ENCODE results near the gene ATG9B.
A peak's percentile ranks its signal among the peaks of the same experiment; 100 is the strongest.

ATG9B gene

DNA sequence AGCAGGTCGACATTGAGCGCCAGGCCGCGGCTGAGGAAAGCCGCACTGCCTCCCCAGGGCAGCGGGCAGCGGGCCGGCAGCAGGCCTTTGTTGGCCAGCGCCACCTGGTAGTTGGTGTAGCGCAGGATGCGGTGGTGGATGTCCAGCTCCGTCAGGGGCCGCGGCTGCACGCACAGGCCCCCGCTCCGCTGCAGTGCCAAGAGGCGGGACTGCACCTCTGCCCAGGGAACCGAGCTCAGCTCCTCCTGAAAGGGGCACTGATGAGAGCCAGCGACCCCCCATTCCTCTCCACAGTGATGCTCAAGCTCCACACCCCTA, 5.2 kb downstream of the ATG9B start:
- no peak for ATAC-seq
- no peak for TF ChIP-seq SNAI2 (CRISPR knock-in tag; IDR thresholded peaks at IDR 0.05)
- TF ChIP-seq BACH2 (CRISPR knock-in tag; IDR thresholded peaks at IDR 0.05; ENCODE audit: borderline replicate concordance) = no peak
- no peak for TF ChIP-seq ZNF70 (CRISPR knock-in tag; IDR thresholded peaks at IDR 0.05)
- no peak for TF ChIP-seq ZC3H10 (CRISPR knock-in tag; IDR thresholded peaks at IDR 0.05)
- TF ChIP-seq, protein P1, sequence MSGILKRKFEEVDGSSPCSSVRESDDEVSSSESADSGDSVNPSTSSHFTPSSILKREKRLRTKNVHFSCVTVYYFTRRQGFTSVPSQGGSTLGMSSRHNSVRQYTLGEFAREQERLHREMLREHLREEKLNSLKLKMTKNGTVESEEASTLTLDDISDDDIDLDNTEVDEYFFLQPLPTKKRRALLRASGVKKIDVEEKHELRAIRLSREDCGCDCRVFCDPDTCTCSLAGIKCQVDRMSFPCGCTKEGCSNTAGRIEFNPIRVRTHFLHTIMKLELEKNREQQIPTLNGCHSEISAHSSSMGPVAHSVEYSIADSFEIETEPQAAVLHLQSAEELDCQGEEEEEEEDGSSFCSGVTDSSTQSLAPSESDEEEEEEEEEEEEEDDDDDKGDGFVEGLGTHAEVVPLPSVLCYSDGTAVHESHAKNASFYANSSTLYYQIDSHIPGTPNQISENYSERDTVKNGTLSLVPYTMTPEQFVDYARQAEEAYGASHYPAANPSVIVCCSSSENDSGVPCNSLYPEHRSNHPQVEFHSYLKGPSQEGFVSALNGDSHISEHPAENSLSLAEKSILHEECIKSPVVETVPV (CRISPR knock-in tag; IDR thresholded peaks at IDR 0.05) = no peak
- TF ChIP-seq, protein P2, sequence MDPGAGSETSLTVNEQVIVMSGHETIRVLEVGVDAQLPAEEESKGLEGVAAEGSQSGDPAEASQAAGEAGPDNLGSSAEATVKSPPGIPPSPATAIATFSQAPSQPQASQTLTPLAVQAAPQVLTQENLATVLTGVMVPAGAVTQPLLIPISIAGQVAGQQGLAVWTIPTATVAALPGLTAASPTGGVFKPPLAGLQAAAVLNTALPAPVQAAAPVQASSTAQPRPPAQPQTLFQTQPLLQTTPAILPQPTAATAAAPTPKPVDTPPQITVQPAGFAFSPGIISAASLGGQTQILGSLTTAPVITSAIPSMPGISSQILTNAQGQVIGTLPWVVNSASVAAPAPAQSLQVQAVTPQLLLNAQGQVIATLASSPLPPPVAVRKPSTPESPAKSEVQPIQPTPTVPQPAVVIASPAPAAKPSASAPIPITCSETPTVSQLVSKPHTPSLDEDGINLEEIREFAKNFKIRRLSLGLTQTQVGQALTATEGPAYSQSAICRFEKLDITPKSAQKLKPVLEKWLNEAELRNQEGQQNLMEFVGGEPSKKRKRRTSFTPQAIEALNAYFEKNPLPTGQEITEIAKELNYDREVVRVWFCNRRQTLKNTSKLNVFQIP (CRISPR knock-in tag; IDR thresholded peaks at IDR 0.05; ENCODE audit: borderline replicate concordance, low read depth) = no peak
- no peak for TF ChIP-seq ISL1 (CRISPR knock-in tag; IDR thresholded peaks at IDR 0.05)
- TF ChIP-seq CSDC2 (CRISPR knock-in tag; IDR thresholded peaks at IDR 0.05) = no peak
- TF ChIP-seq OSR1 (CRISPR knock-in tag; IDR thresholded peaks at IDR 0.05) = no peak
- no peak for TF ChIP-seq ZNF8 (CRISPR knock-in tag; IDR thresholded peaks at IDR 0.05)
- no peak for TF ChIP-seq ESRRG (CRISPR knock-in tag; IDR thresholded peaks at IDR 0.05)
- TF ChIP-seq TOX (CRISPR knock-in tag; IDR thresholded peaks at IDR 0.05; ENCODE audit: borderline replicate concordance) = no peak

DNA sequence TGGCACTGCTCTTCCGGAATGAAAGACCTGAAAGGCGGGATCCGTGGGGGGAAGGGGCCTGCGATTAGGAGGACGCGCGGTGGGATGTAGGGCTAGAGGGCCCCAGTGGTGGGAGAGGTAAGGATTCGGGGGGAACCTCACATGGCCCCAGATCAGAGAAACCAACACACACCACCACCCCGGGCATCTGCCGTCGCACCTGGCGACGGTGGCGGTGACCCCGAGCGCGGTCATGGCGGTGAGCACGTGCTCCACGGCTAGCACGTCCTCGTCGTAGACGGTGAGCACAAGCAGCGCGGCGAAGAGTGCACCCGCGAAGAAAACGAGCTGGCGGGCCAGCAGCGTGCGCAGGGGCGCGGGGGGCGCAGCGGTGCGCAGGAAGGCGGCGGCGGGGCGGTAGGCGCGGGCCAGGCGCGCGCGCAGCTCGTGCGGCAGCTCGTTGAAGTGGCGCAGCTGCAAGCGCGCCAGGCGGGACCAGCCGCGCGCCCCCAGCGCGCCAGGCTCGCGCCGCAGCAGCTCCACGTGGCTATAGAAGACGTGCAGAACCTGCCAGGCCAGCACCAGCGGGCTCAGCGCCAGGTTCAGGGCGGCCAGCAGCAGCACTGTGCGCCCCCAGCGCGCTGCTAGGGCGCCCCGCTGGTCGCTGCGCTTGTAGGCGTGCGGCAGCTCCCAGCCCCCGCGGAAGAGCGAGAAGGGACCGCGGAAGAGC, 5.7 kb downstream of the ATG9B start:
- 0 out of 2 replicates have a peak, but pooled peaks have one; percentile 40 for TF ChIP-seq ZNF70 (CRISPR knock-in tag; IDR thresholded peaks at IDR 0.05)
- no peak for TF ChIP-seq CSDC2 (CRISPR knock-in tag; IDR thresholded peaks at IDR 0.05)

DNA sequence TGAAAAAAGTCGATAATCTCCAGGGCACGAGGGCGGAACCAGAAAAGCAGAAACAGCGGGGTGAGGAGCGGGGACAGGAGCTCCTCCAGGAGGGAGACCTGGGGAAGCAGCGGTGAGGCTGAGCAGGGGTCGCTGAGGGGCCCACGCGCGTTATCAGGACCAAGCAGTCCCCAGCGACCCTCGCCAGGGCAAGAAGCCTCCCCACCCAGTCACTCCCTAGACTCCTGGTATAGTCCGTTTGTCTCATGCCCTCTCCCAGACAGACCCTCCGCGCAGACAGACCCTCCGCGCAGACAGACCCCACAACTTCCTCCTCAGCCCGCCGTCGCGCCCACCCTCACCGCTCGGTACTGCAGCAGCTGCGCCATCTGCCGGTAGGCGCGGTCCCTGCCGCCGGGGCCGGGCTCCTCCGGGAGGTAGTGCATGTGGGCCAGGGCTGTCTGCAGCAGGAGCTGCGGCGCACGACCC, 6.3 kb downstream of the ATG9B start:
- TF ChIP-seq CSDC2 (CRISPR knock-in tag; IDR thresholded peaks at IDR 0.05) = no peak
- TF ChIP-seq, protein P3, sequence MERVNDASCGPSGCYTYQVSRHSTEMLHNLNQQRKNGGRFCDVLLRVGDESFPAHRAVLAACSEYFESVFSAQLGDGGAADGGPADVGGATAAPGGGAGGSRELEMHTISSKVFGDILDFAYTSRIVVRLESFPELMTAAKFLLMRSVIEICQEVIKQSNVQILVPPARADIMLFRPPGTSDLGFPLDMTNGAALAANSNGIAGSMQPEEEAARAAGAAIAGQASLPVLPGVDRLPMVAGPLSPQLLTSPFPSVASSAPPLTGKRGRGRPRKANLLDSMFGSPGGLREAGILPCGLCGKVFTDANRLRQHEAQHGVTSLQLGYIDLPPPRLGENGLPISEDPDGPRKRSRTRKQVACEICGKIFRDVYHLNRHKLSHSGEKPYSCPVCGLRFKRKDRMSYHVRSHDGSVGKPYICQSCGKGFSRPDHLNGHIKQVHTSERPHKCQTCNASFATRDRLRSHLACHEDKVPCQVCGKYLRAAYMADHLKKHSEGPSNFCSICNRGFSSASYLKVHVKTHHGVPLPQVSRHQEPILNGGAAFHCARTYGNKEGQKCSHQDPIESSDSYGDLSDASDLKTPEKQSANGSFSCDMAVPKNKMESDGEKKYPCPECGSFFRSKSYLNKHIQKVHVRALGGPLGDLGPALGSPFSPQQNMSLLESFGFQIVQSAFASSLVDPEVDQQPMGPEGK (CRISPR knock-in tag; IDR thresholded peaks at IDR 0.05; ENCODE audit: borderline replicate concordance) = no peak
- no peak for TF ChIP-seq ESRRG (CRISPR knock-in tag; IDR thresholded peaks at IDR 0.05)
- TF ChIP-seq ISL1 (CRISPR knock-in tag; IDR thresholded peaks at IDR 0.05) = no peak
- TF ChIP-seq ZNF70 (CRISPR knock-in tag; IDR thresholded peaks at IDR 0.05) = no peak
- TF ChIP-seq, protein P1 (CRISPR knock-in tag; IDR thresholded peaks at IDR 0.05) = no peak
- TF ChIP-seq ARNTL (CRISPR knock-in tag; IDR thresholded peaks at IDR 0.05; ENCODE audit: borderline replicate concordance, low read depth) = no peak
- TF ChIP-seq PPARA (CRISPR knock-in tag; IDR thresholded peaks at IDR 0.05; ENCODE audit: borderline replicate concordance) = no peak
- TF ChIP-seq ZC3H10 (CRISPR knock-in tag; IDR thresholded peaks at IDR 0.05) = no peak
- peak; percentile 87 for ATAC-seq

More for the DNA sequence above, 5.7 kb downstream of the ATG9B start:
- ATAC-seq = no peak; the same call in none of the 3 replicates

DNA sequence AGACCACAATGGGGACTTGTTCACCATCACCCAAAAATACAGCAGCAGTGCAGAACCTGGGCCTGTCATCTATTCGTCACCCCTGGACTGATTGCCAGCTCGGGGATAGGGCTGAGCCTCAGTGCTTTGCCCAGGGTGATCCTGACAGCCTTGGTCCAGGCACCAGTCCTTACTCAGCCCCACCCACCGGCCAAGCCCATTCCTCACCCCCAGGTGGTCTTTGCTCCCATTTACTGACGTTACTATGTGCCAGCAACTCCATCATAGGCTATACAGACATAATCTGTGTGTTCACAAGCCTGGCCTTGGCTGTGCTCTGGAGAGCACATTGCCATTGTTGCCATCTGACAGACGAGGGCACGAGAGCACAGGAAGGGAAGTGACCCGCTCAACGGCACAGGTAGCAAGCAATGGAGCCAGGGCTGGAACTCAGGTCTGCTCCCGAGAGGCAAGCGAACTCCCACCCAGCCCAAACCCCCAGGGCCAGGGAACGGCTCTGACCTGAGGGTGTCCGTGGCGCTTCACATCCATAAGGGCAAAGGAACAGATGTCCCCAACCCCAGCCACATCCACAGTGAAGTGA, 6.8 kb downstream of the ATG9B start:
- no peak for ATAC-seq
- TF ChIP-seq TCF4 (CRISPR knock-in tag; IDR thresholded peaks at IDR 0.05; ENCODE audit: borderline replicate concordance) = no peak
- TF ChIP-seq SNAI2 (CRISPR knock-in tag; IDR thresholded peaks at IDR 0.05) = no peak
- no peak for TF ChIP-seq ZFP3 (CRISPR knock-in tag; IDR thresholded peaks at IDR 0.05)
- no peak for TF ChIP-seq ZNF70 (CRISPR knock-in tag; IDR thresholded peaks at IDR 0.05)

DNA sequence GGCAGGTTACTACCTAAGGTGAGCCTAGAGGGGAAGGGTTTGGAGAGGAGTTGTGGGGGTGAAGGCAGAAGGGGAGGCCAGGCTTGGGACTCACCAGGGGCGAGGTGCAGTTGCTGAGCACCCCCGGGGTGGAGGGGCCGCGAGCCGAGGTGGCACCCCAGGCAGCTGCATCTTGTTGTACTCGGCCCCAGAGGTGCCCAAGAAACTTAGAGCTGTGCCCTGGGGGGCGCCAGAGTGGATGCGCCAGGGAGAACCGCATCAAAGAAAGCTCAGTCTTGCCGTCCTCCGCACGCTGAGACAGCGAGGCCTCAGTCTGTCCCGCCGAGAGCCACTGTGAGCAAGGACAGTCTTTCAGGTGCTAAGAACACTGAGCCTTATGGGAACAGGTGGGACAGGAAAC, 7.4 kb downstream of the ATG9B start:
- TF ChIP-seq OSR1 (CRISPR knock-in tag; IDR thresholded peaks at IDR 0.05) (no peak), TCF4 (CRISPR knock-in tag; IDR thresholded peaks at IDR 0.05; ENCODE audit: borderline replicate concordance) (no peak), RARB (CRISPR knock-in tag; IDR thresholded peaks at IDR 0.05) (no peak), CSDC2 (CRISPR knock-in tag; IDR thresholded peaks at IDR 0.05) (no peak), ZNF70 (CRISPR knock-in tag; IDR thresholded peaks at IDR 0.05) (no peak), ZNF8 (CRISPR knock-in tag; IDR thresholded peaks at IDR 0.05) (no peak), ZC3H10 (CRISPR knock-in tag; IDR thresholded peaks at IDR 0.05) (no peak), ZNF565 (CRISPR knock-in tag; conservative IDR thresholded peaks at IDR 0.05; ENCODE audit: low read depth) (no peak), ISL1 (CRISPR knock-in tag; IDR thresholded peaks at IDR 0.05) (no peak), TOX (CRISPR knock-in tag; IDR thresholded peaks at IDR 0.05; ENCODE audit: borderline replicate concordance) (no peak), ZFP30 (CRISPR knock-in tag; IDR thresholded peaks at IDR 0.05) (no peak)
- no peak for ATAC-seq

Measured in SK-N-SH treated with all-trans-retinoic acid at 6 μM for 48 hours (cell line).